Prostate gland (tissue), 2 donors: Measurements from ENCODE around the gene SMC1B.

Experiments
- POLR2A ChIP-seq: fragments of 450-650 bp; IDR thresholded peaks from one replicate; pipeline ENCODE4 v1.6.1; 2016; ENCODE audit warnings: antibody characterized with exemption, mild to moderate bottlenecking
- TF ChIP-seq, protein P1 (sequence below), 4 experiments: fragments of 200-600 bp in 2 of 4; fragments of 450-650 bp in 2 of 4; sonication (generic) in 2 of 4; IDR thresholded peaks; 1 replicate in 3 of 4; 2 replicates in 1 of 4; pipeline ENCODE4 v1.5.1; 2016 to 2019; ENCODE audit warnings: antibody characterized with exemption in 4 of 4, mild to moderate bottlenecking in 2 of 4, moderate library complexity in 2 of 4

DNA sequence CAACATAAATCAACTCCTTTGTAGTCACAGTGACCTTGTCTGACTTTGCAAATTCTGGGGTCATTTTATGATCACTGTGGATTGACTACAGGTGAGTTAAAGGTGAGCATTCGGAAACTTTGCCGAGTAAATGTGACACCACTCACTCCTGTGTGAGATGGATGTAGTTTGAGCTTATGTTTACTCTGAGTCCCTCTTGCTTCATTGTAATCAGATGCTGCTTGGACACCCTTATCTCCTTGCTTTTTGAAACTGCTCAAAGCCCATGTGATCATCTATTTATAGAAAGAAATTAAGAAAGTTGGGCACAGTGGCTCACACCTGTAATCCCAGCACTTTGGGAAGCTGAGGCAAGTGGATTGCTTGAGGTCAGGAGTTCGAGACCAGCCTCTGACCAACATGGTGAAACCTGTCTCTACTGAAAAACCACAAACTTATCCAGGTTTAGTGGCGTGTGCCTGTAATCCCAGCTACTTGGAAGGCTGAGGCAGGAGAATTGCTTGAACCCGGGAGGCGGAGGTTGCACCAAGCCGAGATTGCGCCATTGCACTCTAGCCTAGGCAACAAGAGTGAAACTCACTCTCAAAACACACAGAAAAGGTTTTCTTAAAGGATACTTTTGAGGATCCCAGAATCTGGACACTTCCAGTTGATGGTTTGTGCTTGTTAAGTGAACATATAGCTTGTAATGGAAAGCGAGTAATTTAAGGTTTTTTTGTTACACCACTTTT is 96.4 kb downstream of the SMC1B start:
- TF ChIP-seq, protein P1, sequence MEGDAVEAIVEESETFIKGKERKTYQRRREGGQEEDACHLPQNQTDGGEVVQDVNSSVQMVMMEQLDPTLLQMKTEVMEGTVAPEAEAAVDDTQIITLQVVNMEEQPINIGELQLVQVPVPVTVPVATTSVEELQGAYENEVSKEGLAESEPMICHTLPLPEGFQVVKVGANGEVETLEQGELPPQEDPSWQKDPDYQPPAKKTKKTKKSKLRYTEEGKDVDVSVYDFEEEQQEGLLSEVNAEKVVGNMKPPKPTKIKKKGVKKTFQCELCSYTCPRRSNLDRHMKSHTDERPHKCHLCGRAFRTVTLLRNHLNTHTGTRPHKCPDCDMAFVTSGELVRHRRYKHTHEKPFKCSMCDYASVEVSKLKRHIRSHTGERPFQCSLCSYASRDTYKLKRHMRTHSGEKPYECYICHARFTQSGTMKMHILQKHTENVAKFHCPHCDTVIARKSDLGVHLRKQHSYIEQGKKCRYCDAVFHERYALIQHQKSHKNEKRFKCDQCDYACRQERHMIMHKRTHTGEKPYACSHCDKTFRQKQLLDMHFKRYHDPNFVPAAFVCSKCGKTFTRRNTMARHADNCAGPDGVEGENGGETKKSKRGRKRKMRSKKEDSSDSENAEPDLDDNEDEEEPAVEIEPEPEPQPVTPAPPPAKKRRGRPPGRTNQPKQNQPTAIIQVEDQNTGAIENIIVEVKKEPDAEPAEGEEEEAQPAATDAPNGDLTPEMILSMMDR (IDR thresholded peaks at IDR 0.05): no peak
- no peak for TF ChIP-seq POLR2A
